ENCODE results near the gene CLEC2A. TPM values are rescaled to one million over a fixed set of nuclear protein-coding genes. Genes with fewer than 3 reads are reported as not detected.

The CLEC2A gene
- total and polyA plus RNA-seq, 7 donors = not detected

DNA sequence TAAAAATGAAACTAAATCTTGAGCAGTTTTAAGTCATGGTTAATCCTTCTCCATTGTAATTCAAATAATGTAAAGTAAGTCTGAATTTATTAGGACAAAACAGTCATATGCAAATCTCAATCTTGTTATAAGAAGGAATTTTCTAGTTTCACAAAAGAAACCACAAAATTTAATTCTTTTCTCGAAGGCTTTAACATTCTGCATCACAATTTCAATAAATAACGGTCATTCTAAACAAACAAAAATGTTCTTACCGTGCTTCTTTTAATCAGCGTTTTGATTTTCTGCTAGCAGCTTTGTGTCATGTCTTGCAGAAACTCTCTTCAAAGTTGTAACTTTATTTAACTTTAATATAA lies 63.2 kb downstream of the CLEC2A start:
- WGBS, 3 donors = 37 to 47% (median 42%) methylated on average over 4 of the region's 4 CpGs
- Histone ChIP-seq H3K27me3 (ENCODE audit: insufficient read depth in 3 of 3, low read length in 2 of 3) (no peaks in the 10 kb centered on the region), H3K36me3 (ENCODE audit: insufficient read depth in 1 of 2, low read depth in 1 of 2) (no peaks in the 10 kb centered on the region), H3K27ac (peak overlapping the region; percentile 86), H3K4me3 (peak overlapping the region; percentile 71), H3K9me3 (no peaks in the 10 kb centered on the region), H3K4me1 (peaks cover 13% of the 10 kb centered on the region)
- intact Hi-C loops (cut with DNase I) = loop anchor here in 1 of 2 donors (5.0 kb wide), 1 partner anchor 853 kb away; the partner anchor contains the start of gene YBX3
- ATAC-seq (no peak), DNase-seq (no peak)
- TF ChIP-seq, protein P1, sequence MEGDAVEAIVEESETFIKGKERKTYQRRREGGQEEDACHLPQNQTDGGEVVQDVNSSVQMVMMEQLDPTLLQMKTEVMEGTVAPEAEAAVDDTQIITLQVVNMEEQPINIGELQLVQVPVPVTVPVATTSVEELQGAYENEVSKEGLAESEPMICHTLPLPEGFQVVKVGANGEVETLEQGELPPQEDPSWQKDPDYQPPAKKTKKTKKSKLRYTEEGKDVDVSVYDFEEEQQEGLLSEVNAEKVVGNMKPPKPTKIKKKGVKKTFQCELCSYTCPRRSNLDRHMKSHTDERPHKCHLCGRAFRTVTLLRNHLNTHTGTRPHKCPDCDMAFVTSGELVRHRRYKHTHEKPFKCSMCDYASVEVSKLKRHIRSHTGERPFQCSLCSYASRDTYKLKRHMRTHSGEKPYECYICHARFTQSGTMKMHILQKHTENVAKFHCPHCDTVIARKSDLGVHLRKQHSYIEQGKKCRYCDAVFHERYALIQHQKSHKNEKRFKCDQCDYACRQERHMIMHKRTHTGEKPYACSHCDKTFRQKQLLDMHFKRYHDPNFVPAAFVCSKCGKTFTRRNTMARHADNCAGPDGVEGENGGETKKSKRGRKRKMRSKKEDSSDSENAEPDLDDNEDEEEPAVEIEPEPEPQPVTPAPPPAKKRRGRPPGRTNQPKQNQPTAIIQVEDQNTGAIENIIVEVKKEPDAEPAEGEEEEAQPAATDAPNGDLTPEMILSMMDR (IDR thresholded peaks at IDR 0.05) = no peak

- TF ChIP-seq, protein P1 (IDR thresholded peaks at IDR 0.05) = no peak
- intact Hi-C loops (cut with DNase I) = loop anchor here in 1 of 2 donors (5.0 kb wide), 1 partner anchor 854 kb away; the partner anchor contains the start of gene YBX3
Measured at GRCh38 chr12:9868311-9868801, 63.8 kb downstream of the CLEC2A start.

DNA sequence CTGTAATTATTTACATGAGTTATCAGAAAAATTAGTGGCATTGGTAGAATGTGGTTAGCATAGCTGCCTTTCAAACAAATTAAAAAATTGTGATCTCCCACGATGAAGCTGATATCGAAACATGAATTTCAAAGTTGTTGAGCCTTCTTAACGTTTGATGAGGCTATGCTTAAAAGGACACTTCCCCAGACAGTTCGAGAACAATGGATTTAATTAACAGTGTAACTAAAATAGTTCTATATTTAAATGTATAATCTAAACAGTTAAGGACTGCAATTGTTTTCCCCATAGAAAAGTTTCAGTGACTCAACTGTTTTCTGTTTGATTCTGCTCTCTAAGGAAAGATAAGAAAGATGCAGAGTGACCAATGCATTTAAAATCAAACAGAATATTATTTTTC lies 64.6 kb downstream of the CLEC2A start:
- Histone ChIP-seq H3K4me3 (peak overlapping the region; percentile 71), H3K27ac (peak overlapping the region; percentile 51), H3K27me3 (ENCODE audit: insufficient read depth in 3 of 3, low read length in 2 of 3) (no peaks in the 10 kb centered on the region), H3K4me1 (peaks cover 13% of the 10 kb centered on the region), H3K9me3 (no peaks in the 10 kb centered on the region), H3K36me3 (ENCODE audit: insufficient read depth in 1 of 2, low read depth in 1 of 2) (no peaks in the 10 kb centered on the region)
- 36 to 57% (median 47%) methylated on average over 4 of the region's 4 CpGs for WGBS, 3 donors
- intact Hi-C loops (cut with DNase I) = loop anchor here in 1 of 2 donors (5.0 kb wide), 1 partner anchor 855 kb away; the partner anchor contains the start of gene YBX3
- no peak for ATAC-seq
- TF ChIP-seq, protein P1 (IDR thresholded peaks at IDR 0.05) = no peak
- DNase-seq = no peak

More at GRCh38 chr12:9868311-9868801, 63.8 kb downstream of the CLEC2A start:
- Histone ChIP-seq H3K36me3 (ENCODE audit: insufficient read depth in 1 of 2, low read depth in 1 of 2) (no peaks in the 10 kb centered on the region), H3K27me3 (ENCODE audit: insufficient read depth in 3 of 3, low read length in 2 of 3) (no peaks in the 10 kb centered on the region), H3K27ac (peak overlapping the region; percentile 86), H3K9me3 (no peaks in the 10 kb centered on the region), H3K4me3 (peak overlapping the region; percentile 71), H3K4me1 (peaks cover 13% of the 10 kb centered on the region)
- WGBS, 3 donors = 51 to 69% (median 51%) methylated on average over 11 of the region's 11 CpGs
- ATAC-seq (peak in 1 of 4 donors; percentile 43), DNase-seq (no peak)

GRCh38 chr12:9866860-9867269 lies 65.3 kb downstream of the CLEC2A start:
- Histone ChIP-seq H3K4me3 (peak overlapping the region; percentile 71), H3K27me3 (ENCODE audit: insufficient read depth in 3 of 3, low read length in 2 of 3) (no peaks in the 10 kb centered on the region), H3K27ac (peak overlapping the region; percentile 51), H3K36me3 (ENCODE audit: insufficient read depth in 1 of 2, low read depth in 1 of 2) (no peaks in the 10 kb centered on the region), H3K9me3 (no peaks in the 10 kb centered on the region), H3K4me1 (peaks cover 13% of the 10 kb centered on the region)
- 41 to 64% (median 51%) methylated on average over 4 of the region's 4 CpGs for WGBS, 3 donors
- TF ChIP-seq, protein P1 (IDR thresholded peaks at IDR 0.05) = no peak
- intact Hi-C loops (cut with DNase I) = loop anchor here in 1 of 2 donors (5.0 kb wide), 1 partner anchor 855 kb away; the partner anchor contains the start of gene YBX3
- DNase-seq = no peak
- ATAC-seq = no peak
